ENCODE measurements around the gene TCF15. TPM values are rescaled to one million over a fixed set of nuclear protein-coding genes. Genes with fewer than 3 reads are reported as not detected.

Gene TCF15
- total RNA-seq, 4 donors from 2014 or later, result 0.59 TPM; not detected in 3

GRCh38 chr20:577167-577791 is 32.8 kb downstream of the TCF15 start:
- H3K27me3 ChIP-seq, result no peaks in the 10 kb centered on the region

GRCh38 chr20:576156-576555 is 34.0 kb downstream of the TCF15 start:
- DNase-seq, result no peak
- intact Hi-C loops (cut with DNase I), result no loop called here
- Histone ChIP-seq H3K4me1 (peaks cover 5 to 11% of the 10 kb centered on the region in 2 donors), H3K9me3 (no peaks in the 10 kb centered on the region), H3K27ac (no peak overlapping the region), H3K36me3 (no peaks in the 10 kb centered on the region), H3K4me3 (replicated peaks in 1 of 3) (no peak overlapping the region), H3K27me3 (no peaks in the 10 kb centered on the region)
- TF ChIP-seq CTCF (IDR thresholded peaks at IDR 0.05) (no peak), POLR2A (IDR thresholded peaks at IDR 0.05) (no peak)
- WGBS, 2 donors, result 42 to 44% methylated on average over 3 of the region's 3 CpGs

More at GRCh38 chr20:577167-577791, 32.8 kb downstream of the TCF15 start:
- Histone ChIP-seq H3K4me1 (peaks cover 0 to 1% of the 10 kb centered on the region in 2 donors), H3K4me3 (replicated peaks in 1 of 3) (no peak overlapping the region), H3K9me3 (no peaks in the 10 kb centered on the region), H3K36me3 (no peaks in the 10 kb centered on the region), H3K27ac (no peak overlapping the region)
- whole genome bisulfite sequencing, 2 donors, result 71 to 84% methylated on average over 12 of the region's 12 CpGs
- intact Hi-C loops (cut with DNase I), result no loop called here
- no peak for TF ChIP-seq POLR2A (IDR thresholded peaks at IDR 0.05)
- TF ChIP-seq CTCF (IDR thresholded peaks at IDR 0.05), result peak in 1 of 6 experiments; percentile 6
- DNase-seq, result no peak

GRCh38 chr20:575230-575629 is 34.9 kb downstream of the TCF15 start:
- peaks cover 5 to 11% of the 10 kb centered on the region in 2 donors for H3K4me1 ChIP-seq
- H3K36me3 ChIP-seq, result no peaks in the 10 kb centered on the region
- no peak overlapping the region for H3K27ac ChIP-seq
- TF ChIP-seq POLR2A (IDR thresholded peaks at IDR 0.05) (no peak), CTCF (IDR thresholded peaks at IDR 0.05) (no peak)
- intact Hi-C loops (cut with DNase I), result no loop called here
- no peak overlapping the region for H3K4me3 ChIP-seq (replicated peaks in 1 of 3)
- 96 to 100% methylated on average over 3 of the region's 3 CpGs for WGBS, 2 donors
- H3K9me3 ChIP-seq, result no peaks in the 10 kb centered on the region
- DNase-seq, result no peak
- H3K27me3 ChIP-seq, result no peaks in the 10 kb centered on the region

- 47 to 59% methylated on average over 13 to 14 of the region's 15 CpGs for WGBS, 2 donors
- Histone ChIP-seq H3K27me3 (no peaks in the 10 kb centered on the region), H3K27ac (no peak overlapping the region)
Observed at GRCh38 chr20:574297-574942, 35.7 kb downstream of the TCF15 start.

More at GRCh38 chr20:574297-574942, 35.7 kb downstream of the TCF15 start:
- TF ChIP-seq CTCF (IDR thresholded peaks at IDR 0.05) (no peak), POLR2A (IDR thresholded peaks at IDR 0.05) (no peak)
- Histone ChIP-seq H3K9me3 (no peaks in the 10 kb centered on the region), H3K4me1 (peaks cover 5 to 11% of the 10 kb centered on the region in 2 donors), H3K4me3 (replicated peaks in 1 of 3) (no peak overlapping the region), H3K36me3 (no peaks in the 10 kb centered on the region)
- DNase-seq, result no peak
- intact Hi-C loops (cut with DNase I), result no loop called here
